ENCODE measurements around the gene KRTCAP2.
A peak's percentile ranks its signal among the peaks of the same experiment; 100 is the strongest.
"Not testable (repeated sequence)": the region's sequence is repeated elsewhere in the genome, so short reads cannot be mapped to it uniquely, and the experiment has no call there.

KRTCAP2 gene

DNA sequence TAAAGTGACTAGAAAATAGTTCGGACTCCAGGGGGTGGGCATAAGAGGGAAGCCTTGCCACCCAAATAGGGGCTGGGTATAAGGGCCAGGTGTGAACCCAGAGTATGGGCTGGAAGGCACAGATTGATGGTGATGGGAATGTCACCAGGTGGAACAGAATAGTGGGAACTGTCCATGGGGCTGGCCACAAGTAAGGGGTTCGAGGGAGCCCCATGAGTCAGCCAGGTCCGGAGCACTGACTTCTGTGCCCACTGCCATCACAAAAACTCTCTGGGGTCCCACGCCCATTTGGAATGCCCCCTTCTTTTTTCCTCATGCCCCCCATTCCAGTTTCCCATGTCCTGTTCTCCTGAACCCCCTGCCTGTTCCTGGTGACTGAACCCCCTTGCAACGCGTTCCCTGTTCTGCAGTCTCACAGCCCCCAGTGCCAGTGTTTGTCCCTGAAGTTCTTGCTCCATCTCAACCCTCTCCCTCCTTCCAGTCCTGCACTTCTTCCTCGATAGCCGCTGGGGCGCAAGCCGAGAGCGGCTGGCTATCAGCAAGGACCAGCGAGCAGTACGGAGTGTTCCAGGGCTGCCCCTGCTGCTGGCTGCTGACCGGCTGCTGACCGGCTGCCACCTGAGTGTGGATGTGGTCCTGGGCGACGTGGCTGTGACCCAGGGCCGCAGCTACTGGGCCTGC is 8.4 kb upstream of the KRTCAP2 start:
- DNase-seq = no peak

- no peak for DNase-seq
Observed at GRCh38 chr1:155179112-155180031, 6.3 kb upstream of the KRTCAP2 start.

- DNase-seq = no peak
Observed at GRCh38 chr1:155178441-155179111, 5.5 kb upstream of the KRTCAP2 start.

GRCh38 chr1:155177918-155178281 is 4.8 kb upstream of the KRTCAP2 start:
- no peak for DNase-seq

DNA sequence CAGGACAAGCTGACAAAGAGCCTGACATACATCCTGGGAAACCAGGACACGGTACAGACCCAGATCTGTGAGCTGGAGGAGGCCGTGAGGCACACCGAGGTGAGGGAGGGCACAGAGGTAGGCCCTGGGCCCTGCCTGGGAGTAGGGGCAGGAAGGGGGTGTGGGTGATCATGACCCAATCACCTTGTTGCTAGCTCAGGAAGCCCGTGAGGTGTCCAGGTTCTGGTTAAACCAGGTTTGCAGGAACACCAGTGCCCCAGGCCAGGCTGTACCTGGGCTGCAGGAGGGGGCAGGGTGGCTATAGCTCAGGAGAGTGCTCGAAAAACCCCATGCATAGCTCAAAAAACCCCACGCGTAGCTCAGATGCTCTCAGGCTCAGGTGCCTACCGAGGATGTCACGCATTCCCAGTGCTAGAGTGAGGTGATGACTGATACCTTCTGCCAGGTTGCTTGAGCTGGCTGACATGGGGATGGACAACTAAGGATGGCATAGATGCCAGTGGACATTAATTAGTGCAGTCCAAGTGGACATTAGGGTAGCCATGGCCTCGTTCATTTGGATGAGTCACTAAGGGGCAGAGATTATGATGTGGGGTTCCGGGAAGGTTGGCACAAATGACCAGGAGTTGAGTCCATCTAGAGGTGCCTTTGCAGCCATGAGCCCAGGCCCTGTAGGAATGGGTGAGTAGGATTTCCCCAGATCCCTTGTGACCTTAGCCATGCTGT is 4.3 kb upstream of the KRTCAP2 start:
- DNase-seq = no peak

DNA sequence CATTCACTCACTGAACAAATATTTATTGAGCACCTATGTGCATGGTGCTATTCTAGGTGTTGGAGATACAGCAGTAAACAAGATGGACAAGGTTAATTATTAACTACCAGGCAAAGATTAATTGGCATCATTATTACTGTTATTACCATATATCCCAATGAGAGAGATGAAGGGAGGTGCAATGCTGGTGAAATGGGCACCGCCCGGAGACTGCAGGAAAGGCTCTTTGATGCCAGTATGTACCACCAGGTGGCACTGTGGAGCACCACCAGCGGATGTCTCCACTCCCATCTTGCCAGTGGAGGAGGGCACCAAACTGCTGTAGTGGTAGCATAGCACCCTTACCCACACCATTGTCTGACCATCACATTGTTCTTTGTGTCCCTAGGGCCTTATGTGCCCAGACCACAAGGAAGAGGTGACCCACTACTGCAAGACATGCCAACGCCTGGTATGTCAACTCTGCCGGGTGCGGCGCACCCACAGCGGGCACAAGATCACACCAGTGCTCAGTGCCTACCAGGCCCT is 3.5 kb upstream of the KRTCAP2 start:
- peak; percentile 30 for DNase-seq

GRCh38 chr1:155175927-155176371 is 2.8 kb upstream of the KRTCAP2 start:
- peak; percentile 50 for DNase-seq

DNA sequence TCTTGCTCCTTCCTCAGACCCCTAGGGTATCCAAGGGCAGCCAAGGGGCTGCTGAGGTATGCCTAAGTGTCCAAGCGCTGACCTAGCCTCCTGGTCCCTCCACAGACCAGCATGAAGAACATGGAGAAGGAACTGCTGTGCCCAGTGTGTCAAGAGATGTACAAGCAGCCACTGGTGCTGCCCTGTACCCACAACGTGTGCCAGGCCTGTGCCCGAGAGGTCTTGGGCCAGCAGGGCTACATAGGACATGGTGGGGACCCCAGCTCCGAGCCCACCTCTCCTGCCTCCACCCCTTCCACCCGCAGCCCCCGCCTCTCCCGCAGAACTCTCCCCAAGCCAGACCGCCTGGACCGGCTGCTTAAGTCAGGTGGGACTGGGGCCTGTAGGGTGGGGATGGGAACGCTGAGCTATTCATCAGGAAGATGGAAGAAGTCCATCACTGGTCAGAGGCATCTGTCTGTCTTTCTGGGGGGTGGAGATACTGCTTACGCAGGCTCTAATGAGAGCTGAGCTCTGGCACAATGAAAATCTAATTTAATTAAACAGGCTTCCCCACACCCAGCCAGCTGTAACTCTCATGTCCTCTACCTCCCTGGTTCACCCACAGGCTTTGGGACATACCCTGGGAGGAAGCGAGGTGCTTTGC is 2.3 kb upstream of the KRTCAP2 start:
- no peak for DNase-seq

- no peak for DNase-seq
Observed at GRCh38 chr1:155174324-155175280, 1.5 kb upstream of the KRTCAP2 start.

DNA sequence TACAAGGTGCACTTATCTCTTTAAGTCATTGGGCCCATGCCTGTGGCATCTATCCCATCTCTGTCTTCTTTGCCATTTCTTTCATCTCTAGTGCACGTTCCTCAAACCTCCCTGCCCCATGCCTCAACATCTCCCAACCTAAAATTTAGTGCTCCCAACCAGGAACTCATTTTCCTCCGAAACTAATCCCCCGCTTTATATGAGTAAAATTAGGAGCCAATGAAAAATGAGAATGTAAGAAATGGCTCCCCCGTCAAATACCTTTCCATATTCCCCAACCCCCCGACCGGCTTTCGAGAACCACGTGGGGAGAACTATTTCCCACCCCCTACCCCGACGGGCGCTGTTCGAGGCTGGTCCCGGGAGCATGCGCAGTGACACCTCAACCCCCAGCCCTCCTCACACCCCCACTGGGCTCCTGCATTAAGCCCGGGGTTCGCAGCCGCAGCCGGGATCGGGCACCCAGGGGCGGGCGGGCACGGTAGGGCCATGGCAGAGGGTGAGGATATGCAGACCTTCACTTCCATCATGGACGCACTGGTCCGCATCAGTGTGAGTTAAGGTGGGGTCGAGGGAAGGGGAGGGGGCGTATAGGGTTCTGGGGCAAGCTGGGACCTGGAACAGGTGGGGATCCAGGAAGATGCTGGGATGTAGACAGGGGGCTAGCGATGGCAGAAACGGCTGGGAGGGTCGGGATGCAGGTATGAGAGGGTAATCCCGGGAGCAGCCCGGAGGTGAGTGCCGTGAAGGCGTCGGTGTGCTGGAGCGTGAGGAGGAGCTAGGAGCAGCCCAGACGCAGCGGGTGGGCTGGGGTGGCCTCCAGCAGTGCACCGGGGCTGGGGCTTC is 597 bp upstream of the KRTCAP2 start, which contains the start of gene TRIM46:
TSS of gene TRIM46 (plus strand) at position 372 of the 846 bp plus-strand sequence. CDS start at position 490, 118 bp downstream.
- no peak for DNase-seq

- no peak for DNase-seq
Observed at GRCh38 chr1:155171836-155172731, 1.0 kb downstream of the KRTCAP2 start.

GRCh38 chr1:155170806-155171205 is 2.3 kb downstream of the KRTCAP2 start:
- DNase-seq = no peak

DNA sequence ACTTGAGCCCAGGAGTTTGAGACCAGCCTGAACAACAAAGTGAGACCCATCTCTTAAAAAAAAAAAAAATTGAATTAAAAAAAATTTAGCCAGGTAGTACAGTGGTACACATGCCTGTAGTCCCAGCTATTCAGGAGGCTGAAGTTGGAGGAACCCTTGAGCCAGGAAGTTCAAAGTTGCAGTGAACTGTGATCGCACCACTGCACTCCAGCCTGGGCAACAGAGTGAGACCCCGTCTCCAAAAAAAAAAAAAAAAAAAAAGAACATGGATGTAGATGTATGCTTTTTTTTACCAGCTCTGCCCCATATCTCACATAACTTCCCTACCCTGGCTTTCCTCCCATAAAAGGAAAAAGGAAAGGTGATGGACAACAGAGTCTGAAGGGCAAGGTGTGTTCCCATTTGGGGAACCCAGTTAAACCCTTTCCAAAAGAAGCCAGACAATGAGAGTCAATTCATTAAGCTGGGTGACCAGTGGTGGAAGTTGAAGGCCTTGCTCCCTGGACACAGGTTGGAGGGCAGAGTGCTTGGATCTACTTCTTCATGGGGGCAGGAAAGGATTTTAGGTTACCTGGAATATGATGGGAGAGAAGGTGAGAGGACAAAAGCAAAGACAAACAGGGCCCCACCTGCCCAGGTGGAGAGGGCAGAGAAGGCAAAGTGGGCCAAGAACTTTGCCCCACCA is 2.9 kb downstream of the KRTCAP2 start:
- DNase-seq = no peak

DNA sequence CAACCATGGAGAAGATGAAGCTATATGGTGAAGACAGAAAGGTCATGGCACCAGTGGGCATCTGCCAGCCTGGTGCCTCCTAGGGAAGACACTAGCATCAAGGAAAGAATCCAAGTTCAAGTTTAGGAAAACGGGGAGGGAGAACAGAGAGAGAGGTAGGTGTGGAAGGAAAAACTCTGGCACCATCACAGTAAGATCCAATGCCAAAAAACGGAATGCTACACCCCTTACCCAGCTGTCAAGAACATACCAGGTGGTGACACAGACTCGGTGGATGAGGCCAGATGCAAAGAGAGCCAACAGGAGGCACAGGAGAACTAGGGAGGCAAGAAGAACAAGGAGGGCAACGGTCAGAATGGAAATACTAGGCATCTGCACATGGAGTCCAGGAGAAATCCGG is 3.6 kb downstream of the KRTCAP2 start:
- no peak for DNase-seq

- no peak for DNase-seq
Observed at GRCh38 chr1:155168456-155169210, 4.5 kb downstream of the KRTCAP2 start.

- DNase-seq = not testable (repeated sequence)
Observed at GRCh38 chr1:155168105-155168445, 5.0 kb downstream of the KRTCAP2 start.
